Measurements from ENCODE around the gene RPS6KA5.

DNA sequence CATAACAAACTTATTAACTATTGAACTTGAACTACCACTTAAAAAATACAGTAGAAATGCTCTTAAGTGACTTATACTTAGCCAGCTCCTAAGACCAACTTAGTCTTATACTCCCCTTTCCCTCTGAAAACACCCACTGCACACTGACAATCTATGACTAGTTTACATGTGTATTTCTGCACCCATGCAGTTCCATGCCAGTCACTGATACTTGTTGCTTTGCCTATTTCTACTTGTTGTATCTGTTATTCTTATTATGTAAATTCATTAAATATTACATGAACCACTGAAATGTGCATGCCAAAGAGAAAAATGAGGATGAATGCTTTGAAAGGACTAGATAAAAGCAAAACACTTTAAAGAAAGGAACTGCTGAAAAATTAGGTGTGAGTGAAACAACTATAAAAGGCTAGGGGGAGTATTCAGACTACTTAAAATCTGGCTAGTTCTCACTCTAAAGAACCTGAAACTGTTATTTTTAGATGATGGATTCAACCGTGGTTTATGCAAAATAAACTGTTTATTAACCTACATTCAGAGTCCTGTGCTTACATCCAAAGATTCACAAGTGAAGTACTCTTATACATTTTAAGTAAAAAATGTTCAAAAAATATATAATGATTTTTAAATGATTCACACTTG, 74.7 kb downstream of the RPS6KA5 start:
- TF ChIP-seq CTCF (IDR thresholded peaks at IDR 0.05; ENCODE audit: insufficient read depth, low read depth, low read length) (no peak), EZH2 (IDR thresholded peaks at IDR 0.05; ENCODE audit: insufficient read depth, low read length) (no peak)

Data from astrocyte (in vitro differentiated cells and primary cell).